ENCODE data around the gene LRR1.

- TF ChIP-seq REST (IDR thresholded peaks at IDR 0.05; ENCODE audit: borderline replicate concordance): no peak
- no peak for TF ChIP-seq REST (CRISPR knock-in tag; IDR thresholded peaks at IDR 0.05; ENCODE audit: low read depth)
- TF ChIP-seq, protein P1, sequence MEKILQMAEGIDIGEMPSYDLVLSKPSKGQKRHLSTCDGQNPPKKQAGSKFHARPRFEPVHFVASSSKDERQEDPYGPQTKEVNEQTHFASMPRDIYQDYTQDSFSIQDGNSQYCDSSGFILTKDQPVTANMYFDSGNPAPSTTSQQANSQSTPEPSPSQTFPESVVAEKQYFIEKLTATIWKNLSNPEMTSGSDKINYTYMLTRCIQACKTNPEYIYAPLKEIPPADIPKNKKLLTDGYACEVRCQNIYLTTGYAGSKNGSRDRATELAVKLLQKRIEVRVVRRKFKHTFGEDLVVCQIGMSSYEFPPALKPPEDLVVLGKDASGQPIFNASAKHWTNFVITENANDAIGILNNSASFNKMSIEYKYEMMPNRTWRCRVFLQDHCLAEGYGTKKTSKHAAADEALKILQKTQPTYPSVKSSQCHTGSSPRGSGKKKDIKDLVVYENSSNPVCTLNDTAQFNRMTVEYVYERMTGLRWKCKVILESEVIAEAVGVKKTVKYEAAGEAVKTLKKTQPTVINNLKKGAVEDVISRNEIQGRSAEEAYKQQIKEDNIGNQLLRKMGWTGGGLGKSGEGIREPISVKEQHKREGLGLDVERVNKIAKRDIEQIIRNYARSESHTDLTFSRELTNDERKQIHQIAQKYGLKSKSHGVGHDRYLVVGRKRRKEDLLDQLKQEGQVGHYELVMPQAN (IDR thresholded peaks at IDR 0.05; ENCODE audit: borderline replicate concordance): 0 out of 2 replicates have a peak, but pooled peaks have one; percentile 17
- peak; percentile 89 for TF ChIP-seq CHD2 (IDR thresholded peaks at IDR 0.05; ENCODE audit: low read depth, low read length)
- TF ChIP-seq ZNF232 (CRISPR knock-in tag; IDR thresholded peaks at IDR 0.05): no peak
- TF ChIP-seq, protein P2, sequence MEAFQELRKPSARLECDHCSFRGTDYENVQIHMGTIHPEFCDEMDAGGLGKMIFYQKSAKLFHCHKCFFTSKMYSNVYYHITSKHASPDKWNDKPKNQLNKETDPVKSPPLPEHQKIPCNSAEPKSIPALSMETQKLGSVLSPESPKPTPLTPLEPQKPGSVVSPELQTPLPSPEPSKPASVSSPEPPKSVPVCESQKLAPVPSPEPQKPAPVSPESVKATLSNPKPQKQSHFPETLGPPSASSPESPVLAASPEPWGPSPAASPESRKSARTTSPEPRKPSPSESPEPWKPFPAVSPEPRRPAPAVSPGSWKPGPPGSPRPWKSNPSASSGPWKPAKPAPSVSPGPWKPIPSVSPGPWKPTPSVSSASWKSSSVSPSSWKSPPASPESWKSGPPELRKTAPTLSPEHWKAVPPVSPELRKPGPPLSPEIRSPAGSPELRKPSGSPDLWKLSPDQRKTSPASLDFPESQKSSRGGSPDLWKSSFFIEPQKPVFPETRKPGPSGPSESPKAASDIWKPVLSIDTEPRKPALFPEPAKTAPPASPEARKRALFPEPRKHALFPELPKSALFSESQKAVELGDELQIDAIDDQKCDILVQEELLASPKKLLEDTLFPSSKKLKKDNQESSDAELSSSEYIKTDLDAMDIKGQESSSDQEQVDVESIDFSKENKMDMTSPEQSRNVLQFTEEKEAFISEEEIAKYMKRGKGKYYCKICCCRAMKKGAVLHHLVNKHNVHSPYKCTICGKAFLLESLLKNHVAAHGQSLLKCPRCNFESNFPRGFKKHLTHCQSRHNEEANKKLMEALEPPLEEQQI (IDR thresholded peaks at IDR 0.05): no peak
- no peak for TF ChIP-seq ATF3 (IDR thresholded peaks at IDR 0.05)
- no peak for TF ChIP-seq ATF3 (CRISPR knock-in tag; conservative IDR thresholded peaks at IDR 0.05)
- TF ChIP-seq GABPA (tag; conservative IDR thresholded peaks at IDR 0.05; ENCODE audit: low read depth): peak; percentile 26; the same call in 1 of the 2 replicates
- no peak for TF ChIP-seq GTF3C2 (IDR thresholded peaks at IDR 0.05; ENCODE audit: borderline replicate concordance, extremely low read depth, insufficient read length)
- TF ChIP-seq NRF1 (conservative IDR thresholded peaks at IDR 0.05 in 1 of 2, IDR thresholded peaks at IDR 0.05 in 1 of 2): peak; percentile 78 to 83
These were observed at the start of gene LRR1 for GRCh38 chr14:49598485-49599300.

All from K562 (cell line).